Lower leg skin (tissue), 4 donors: ENCODE data around the gene MTUS2. TPM values are rescaled to one million over a fixed set of nuclear protein-coding genes. Genes with fewer than 3 reads are reported as not detected.

Experiments
- DNase-seq, 2 donors: peaks; one replicate each; pipeline ENCODE4 v3.0.0-alpha.2; 2019; ENCODE audit warnings: low spot score in 2 of 2
- H3K4me3 ChIP-seq: fragments of 200-600 bp; sonication (generic); 2 replicates; pipeline ENCODE4 v1.5.1; 2017; ENCODE audit warnings: mild to moderate bottlenecking, low read depth; ENCODE audit not compliant: poor library complexity, severe bottlenecking
- POLR2A ChIP-seq, 2 donors: fragments of 450-650 bp; IDR thresholded peaks; one replicate each; pipeline ENCODE4 v1.6.1; 2016 to 2017; ENCODE audit warnings: antibody characterized with exemption in 2 of 2, mild to moderate bottlenecking in 1 of 2, moderate library complexity in 1 of 2
- WGBS, 2 donors: methylation state at CpG; one replicate each; pipeline ENCODE4 v1.1.5; 2018; 5-methylcytosine and 5-hydroxymethylcytosine counted together
- intact Hi-C: fragments of 100-400 bp; cut with DNase I; formaldehyde crosslinking; loops from one replicate; pipeline ENCODE4 v1.15.0; 2023; ENCODE audit warnings: low total_unique reads
- total RNA-seq, 4 donors: library from RNA; depleted of rRNA; stranded (reverse); fragments of >200 nt; gene quantifications; one replicate each; pipeline ENCODE4 v1.1.0, GENCODE V29; 2016
- TF ChIP-seq, protein P1 (sequence below), 3 donors: fragments of 450-650 bp; IDR thresholded peaks; one replicate each; pipeline ENCODE4 v1.5.1; 2016; ENCODE audit warnings: antibody characterized with exemption in 3 of 3, mild to moderate bottlenecking in 3 of 3, moderate library complexity in 2 of 3

Gene MTUS2
- total RNA-seq, 4 donors from 2014 or later: 0.13 to 1.9 TPM; not detected in 2

- WGBS, 2 donors: 70 to 73% methylated on average over 26 to 28 of the region's 32 CpGs
- DNase-seq: no peak
- TF ChIP-seq, protein P1, sequence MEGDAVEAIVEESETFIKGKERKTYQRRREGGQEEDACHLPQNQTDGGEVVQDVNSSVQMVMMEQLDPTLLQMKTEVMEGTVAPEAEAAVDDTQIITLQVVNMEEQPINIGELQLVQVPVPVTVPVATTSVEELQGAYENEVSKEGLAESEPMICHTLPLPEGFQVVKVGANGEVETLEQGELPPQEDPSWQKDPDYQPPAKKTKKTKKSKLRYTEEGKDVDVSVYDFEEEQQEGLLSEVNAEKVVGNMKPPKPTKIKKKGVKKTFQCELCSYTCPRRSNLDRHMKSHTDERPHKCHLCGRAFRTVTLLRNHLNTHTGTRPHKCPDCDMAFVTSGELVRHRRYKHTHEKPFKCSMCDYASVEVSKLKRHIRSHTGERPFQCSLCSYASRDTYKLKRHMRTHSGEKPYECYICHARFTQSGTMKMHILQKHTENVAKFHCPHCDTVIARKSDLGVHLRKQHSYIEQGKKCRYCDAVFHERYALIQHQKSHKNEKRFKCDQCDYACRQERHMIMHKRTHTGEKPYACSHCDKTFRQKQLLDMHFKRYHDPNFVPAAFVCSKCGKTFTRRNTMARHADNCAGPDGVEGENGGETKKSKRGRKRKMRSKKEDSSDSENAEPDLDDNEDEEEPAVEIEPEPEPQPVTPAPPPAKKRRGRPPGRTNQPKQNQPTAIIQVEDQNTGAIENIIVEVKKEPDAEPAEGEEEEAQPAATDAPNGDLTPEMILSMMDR (IDR thresholded peaks at IDR 0.05): no peak
- no peak for TF ChIP-seq POLR2A (IDR thresholded peaks at IDR 0.05)
- no peak overlapping the region for H3K4me3 ChIP-seq
- intact Hi-C loops: loop anchor here (10.0 kb wide), 1 partner anchor 191 kb away; no protein-coding TSS in a partner anchor
Observed at GRCh38 chr13:29513981-29514719, 694.0 kb downstream of the MTUS2 start.

DNA sequence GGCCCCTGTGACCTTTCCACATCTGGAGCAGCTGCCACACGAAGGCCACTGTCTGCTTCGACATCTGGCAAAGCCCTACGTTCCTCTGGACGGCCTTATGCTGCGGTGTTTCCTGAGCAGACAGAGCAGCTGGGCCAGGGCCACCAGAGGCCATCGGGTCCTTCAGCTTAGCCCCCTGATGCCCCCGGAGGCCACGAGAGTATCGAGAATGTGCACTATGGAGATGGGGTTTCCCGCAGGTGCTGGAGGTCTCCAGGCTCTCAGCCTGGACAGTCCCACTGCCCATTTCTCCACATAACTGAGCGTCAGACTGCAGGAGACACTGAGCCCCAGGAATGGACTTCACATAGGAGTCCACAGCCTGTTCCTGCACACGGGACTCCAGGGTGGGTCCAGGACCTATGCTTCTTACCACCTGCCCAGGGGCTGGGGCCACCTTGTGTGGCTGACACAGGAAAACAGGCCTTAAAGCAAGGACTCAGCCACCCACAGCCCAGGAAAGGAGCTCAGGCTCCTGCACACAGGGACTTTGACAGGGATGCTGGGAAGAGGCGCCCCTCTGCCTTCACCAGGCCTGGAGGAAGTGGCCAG is 694.7 kb downstream of the MTUS2 start:
- 79% methylated on average over 12 to 13 of the region's 13 CpGs for WGBS, 2 donors
- intact Hi-C loops: loop anchor here (10.0 kb wide), 1 partner anchor 190 kb away; no protein-coding TSS in a partner anchor
- DNase-seq: no peak
- no peak overlapping the region for H3K4me3 ChIP-seq
- TF ChIP-seq, protein P1 (IDR thresholded peaks at IDR 0.05): no peak
- no peak for TF ChIP-seq POLR2A (IDR thresholded peaks at IDR 0.05)

DNA sequence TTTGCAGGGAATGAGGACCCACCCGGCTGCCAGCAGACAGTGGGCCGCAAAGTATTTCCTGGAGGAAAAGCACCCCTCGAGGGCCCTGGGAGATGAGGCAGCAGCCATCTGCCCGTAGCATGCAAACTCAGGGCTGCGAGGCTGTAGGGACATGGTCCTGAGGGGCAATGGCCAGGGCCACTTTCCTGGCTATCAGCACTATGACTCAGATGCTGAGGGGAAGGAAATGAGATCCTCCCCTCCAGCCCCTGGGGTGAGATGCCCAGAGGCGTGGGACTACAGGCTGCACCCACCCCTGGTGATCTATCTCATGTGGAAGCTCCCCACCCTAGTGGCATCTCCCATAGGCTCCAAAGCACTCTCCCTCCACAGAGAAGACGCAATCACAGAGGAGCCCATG is 695.2 kb downstream of the MTUS2 start:
- H3K4me3 ChIP-seq: no peak overlapping the region
- intact Hi-C loops: loop anchor here (10.0 kb wide), 1 partner anchor 189 kb away; no protein-coding TSS in a partner anchor
- no peak for DNase-seq
- 86 to 89% methylated on average over 6 to 7 of the region's 7 CpGs for WGBS, 2 donors
- TF ChIP-seq, protein P1 (IDR thresholded peaks at IDR 0.05): no peak
- TF ChIP-seq POLR2A (IDR thresholded peaks at IDR 0.05): no peak

DNA sequence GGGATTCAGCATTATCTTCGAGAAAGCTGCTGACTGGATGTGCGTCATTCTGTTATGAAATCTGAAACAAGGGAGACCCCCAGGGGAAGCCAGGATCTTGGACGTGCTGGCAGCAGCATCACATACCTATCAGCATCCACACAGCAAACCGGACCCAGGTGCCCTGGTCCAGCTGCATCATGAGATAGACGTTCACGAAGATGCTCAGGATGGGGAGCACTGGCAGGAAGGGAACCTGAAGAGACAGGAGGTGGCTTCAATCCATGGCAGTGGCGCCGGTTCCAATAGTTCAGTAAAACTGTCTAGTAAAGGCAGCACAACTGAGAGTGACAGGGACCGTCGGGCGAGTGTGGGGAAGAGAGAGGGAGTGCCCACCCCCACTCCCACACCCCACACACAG is 695.9 kb downstream of the MTUS2 start:
- intact Hi-C loops: loop anchor here (10.0 kb wide), 1 partner anchor 189 kb away; no protein-coding TSS in a partner anchor
- DNase-seq: no peak
- no peak overlapping the region for H3K4me3 ChIP-seq
- WGBS, 2 donors: 90 to 91% methylated on average over 11 of the region's 11 CpGs
- no peak for TF ChIP-seq POLR2A (IDR thresholded peaks at IDR 0.05)
- TF ChIP-seq, protein P1 (IDR thresholded peaks at IDR 0.05): no peak

DNA sequence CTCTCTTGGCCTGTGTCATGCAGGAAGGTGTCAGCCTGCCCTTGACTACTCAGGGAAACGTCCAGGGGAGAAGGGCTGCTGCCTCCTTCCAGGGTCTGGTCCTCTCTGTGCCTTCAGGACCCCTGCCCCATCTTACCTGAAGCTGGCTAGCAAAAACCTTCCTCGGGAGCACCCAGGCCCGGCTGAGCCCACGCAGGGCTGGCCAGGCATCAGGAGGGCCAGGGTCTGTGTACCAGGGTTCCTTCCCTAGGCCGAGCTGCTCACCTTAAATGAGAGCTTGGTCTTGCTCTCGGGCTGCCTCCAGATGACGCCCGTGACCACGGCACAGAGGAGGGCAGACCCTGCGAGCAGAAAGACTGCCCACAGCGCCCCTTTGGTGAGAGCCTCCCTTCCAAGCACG is 696.7 kb downstream of the MTUS2 start:
- no peak overlapping the region for H3K4me3 ChIP-seq
- intact Hi-C loops: loop anchor here (10.0 kb wide), 1 partner anchor 188 kb away; no protein-coding TSS in a partner anchor
- no peak for DNase-seq
- TF ChIP-seq POLR2A (IDR thresholded peaks at IDR 0.05): no peak
- 91 to 92% methylated on average over 5 to 12 of the region's 12 CpGs for WGBS, 2 donors

DNA sequence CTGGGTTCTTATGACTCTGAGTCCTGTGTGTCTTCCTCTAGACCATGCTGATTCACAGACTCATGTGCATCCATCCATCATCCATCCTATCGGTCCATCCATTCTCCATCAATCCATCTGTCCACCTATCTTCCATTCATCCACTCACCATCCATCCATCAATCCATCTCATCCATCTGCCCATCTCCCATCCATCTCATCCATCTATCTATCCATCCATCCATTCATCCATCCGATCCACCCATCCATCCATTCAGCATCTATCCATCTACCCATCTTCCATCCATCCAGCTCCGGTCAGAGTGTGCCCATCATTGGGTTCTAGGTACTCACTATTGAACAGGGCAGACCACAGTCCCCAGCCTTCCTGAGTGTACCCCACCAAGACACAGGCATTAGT is 699.8 kb downstream of the MTUS2 start:
- intact Hi-C loops: loop anchor here (10.0 kb wide), 1 partner anchor 185 kb away; no protein-coding TSS in a partner anchor
- WGBS, 2 donors: 98 to 99% methylated on average over 3 of the region's 3 CpGs
- TF ChIP-seq POLR2A (IDR thresholded peaks at IDR 0.05): no peak
- TF ChIP-seq, protein P1 (IDR thresholded peaks at IDR 0.05): no peak
- DNase-seq: no peak
- H3K4me3 ChIP-seq: no peak overlapping the region
